Neural cell (in vitro differentiated cells): ENCODE results near the gene SEL1L2. TPM values are rescaled to one million over a fixed set of nuclear protein-coding genes. Genes with fewer than 3 reads are reported as not detected.

Experiments used
- H2AFZ ChIP-seq: fragments of 200-600, 300-800 bp; sonication (generic), shearing (Covaris generic); 2 replicates; pipeline ENCODE4 v1.6.0; 2014; ENCODE audit warnings: low read depth, mild to moderate bottlenecking, antibody characterized with exemption, low read length, moderate library complexity
- H3F3A ChIP-seq: fragments of 200-600 bp; shearing (Covaris generic); 2 replicates; pipeline ENCODE4 v1.6.1; 2016; ENCODE audit warnings: mild to moderate bottlenecking, moderate library complexity, mixed read lengths, antibody characterized with exemption, low read length; ENCODE audit not compliant: insufficient read depth, poor library complexity, severe bottlenecking
- H3K27ac ChIP-seq: fragments of 200-600, 300-800 bp; sonication (generic), shearing (Covaris generic); 2 replicates; pipeline ENCODE4 v1.5.1; 2014; ENCODE audit warnings: mild to moderate bottlenecking, low read length, moderate library complexity
- H3K27me3 ChIP-seq: fragments of 300-800, 200-600 bp; sonication (generic), shearing (Covaris generic); 2 replicates; pipeline ENCODE4 v1.6.0; 2014; ENCODE audit warnings: mild to moderate bottlenecking, low read depth, low read length, moderate library complexity; ENCODE audit not compliant: insufficient read depth
- H3K36me3 ChIP-seq: fragments of 300-800, 200-600 bp; sonication (generic), shearing (Covaris generic); 2 replicates; pipeline ENCODE4 v1.5.1; 2014; ENCODE audit warnings: mild to moderate bottlenecking, antibody characterized with exemption, low read length, moderate library complexity; ENCODE audit not compliant: insufficient read depth
- H3K4me2 ChIP-seq: fragments of 300-800, 200-600 bp; sonication (generic), shearing (Covaris generic); 2 replicates; pipeline ENCODE4 v1.6.0; 2014; ENCODE audit warnings: mild to moderate bottlenecking, low read length
- H3K4me3 ChIP-seq: fragments of 300-800, 200-600 bp; sonication (generic), shearing (Covaris generic); 2 replicates; pipeline ENCODE4 v1.5.1; 2014; ENCODE audit warnings: mild to moderate bottlenecking, low read length, moderate library complexity
- H3K79me2 ChIP-seq: fragments of 200-600 bp; shearing (Covaris generic); replicated peaks from 2 replicates; pipeline ENCODE4 v1.6.0; 2014; ENCODE audit warnings: mild to moderate bottlenecking, low read length, moderate library complexity; ENCODE audit not compliant: insufficient read depth
- H3K9ac ChIP-seq: fragments of 300-800, 200-600 bp; sonication (generic), shearing (Covaris generic); 2 replicates; pipeline ENCODE4 v1.6.1; 2016; ENCODE audit warnings: mild to moderate bottlenecking, low read length, mixed read lengths
- H3K9me2 ChIP-seq: fragments of 200-600 bp; shearing (Covaris generic); 2 replicates; pipeline ENCODE4 v1.6.1; 2016; ENCODE audit warnings: mild to moderate bottlenecking, low read length, mixed read lengths; ENCODE audit not compliant: insufficient read depth
- H3K9me3 ChIP-seq: fragments of 200-600, 300-800 bp; sonication (generic), shearing (Covaris generic); 2 replicates; pipeline ENCODE4 v1.6.1; 2016; ENCODE audit warnings: mild to moderate bottlenecking, mixed run types, low read length, moderate library complexity, mixed read lengths
- H4K20me1 ChIP-seq: fragments of 200-600 bp; shearing (Covaris generic); 2 replicates; pipeline ENCODE4 v1.6.1; 2016; ENCODE audit warnings: mild to moderate bottlenecking, mixed run types; ENCODE audit not compliant: insufficient read depth
- EP300 ChIP-seq: fragments of 450-650 bp; conservative IDR thresholded peaks from 2 replicates; pipeline ENCODE4 v1.6.1; 2014; ENCODE audit warnings: antibody characterized with exemption, mild to moderate bottlenecking, moderate library complexity; ENCODE audit not compliant: poor library complexity, severe bottlenecking
- EZH2 ChIP-seq: fragments of 200-600, 300-800 bp; shearing (Covaris generic), sonication (generic); IDR thresholded peaks from 2 replicates; pipeline ENCODE4 v1.6.1; 2014; ENCODE audit warnings: antibody characterized with exemption, low read length, borderline replicate concordance, mild to moderate bottlenecking; ENCODE audit not compliant: insufficient read depth, poor library complexity, severe bottlenecking
- MXI1 ChIP-seq: fragments of 450-650 bp; conservative IDR thresholded peaks from 2 replicates; pipeline ENCODE4 v1.6.1; 2014; ENCODE audit warnings: antibody characterized with exemption, mild to moderate bottlenecking; ENCODE audit not compliant: poor library complexity, severe bottlenecking
- POLR2AphosphoS5 ChIP-seq: IDR thresholded peaks from 2 replicates; pipeline ENCODE4 v1.6.1; 2012
- RAD21 ChIP-seq: fragments of 450-650 bp; conservative IDR thresholded peaks from 2 replicates; pipeline ENCODE4 v1.6.1; 2014; ENCODE audit warnings: antibody characterized with exemption, mild to moderate bottlenecking, moderate library complexity
- SMC3 ChIP-seq: fragments of 450-650 bp; conservative IDR thresholded peaks from 2 replicates; pipeline ENCODE4 v1.6.1; 2014; ENCODE audit warnings: antibody characterized with exemption, mild to moderate bottlenecking, moderate library complexity; ENCODE audit not compliant: poor library complexity
- TAF1 ChIP-seq: IDR thresholded peaks from 2 replicates; pipeline ENCODE4 v1.6.1; 2012; ENCODE audit warnings: low read depth
- polyA minus RNA-seq: library from RNA; depleted of rRNA, polyadenylated mRNA; stranded (reverse); fragments of >200 nt; gene quantifications from 2 replicates; pipeline ENCODE4 v1.2.3, GENCODE V29; 2014
- polyA plus RNA-seq: library from polyadenylated mRNA; depleted of rRNA; stranded (reverse); fragments of >200 nt; gene quantifications from 2 replicates; pipeline ENCODE4 v1.2.3, GENCODE V29; 2014
- TF ChIP-seq, protein P1 (sequence below): fragments of 450-650 bp; IDR thresholded peaks from 2 replicates; pipeline ENCODE4 v1.5.1; 2014; ENCODE audit warnings: antibody characterized with exemption, mild to moderate bottlenecking, moderate library complexity; ENCODE audit not compliant: poor library complexity, severe bottlenecking
- TF ChIP-seq, protein P2 (sequence below): IDR thresholded peaks from 2 replicates; pipeline ENCODE4 v1.6.1; 2012; ENCODE audit warnings: borderline replicate concordance

Gene SEL1L2, protein sequence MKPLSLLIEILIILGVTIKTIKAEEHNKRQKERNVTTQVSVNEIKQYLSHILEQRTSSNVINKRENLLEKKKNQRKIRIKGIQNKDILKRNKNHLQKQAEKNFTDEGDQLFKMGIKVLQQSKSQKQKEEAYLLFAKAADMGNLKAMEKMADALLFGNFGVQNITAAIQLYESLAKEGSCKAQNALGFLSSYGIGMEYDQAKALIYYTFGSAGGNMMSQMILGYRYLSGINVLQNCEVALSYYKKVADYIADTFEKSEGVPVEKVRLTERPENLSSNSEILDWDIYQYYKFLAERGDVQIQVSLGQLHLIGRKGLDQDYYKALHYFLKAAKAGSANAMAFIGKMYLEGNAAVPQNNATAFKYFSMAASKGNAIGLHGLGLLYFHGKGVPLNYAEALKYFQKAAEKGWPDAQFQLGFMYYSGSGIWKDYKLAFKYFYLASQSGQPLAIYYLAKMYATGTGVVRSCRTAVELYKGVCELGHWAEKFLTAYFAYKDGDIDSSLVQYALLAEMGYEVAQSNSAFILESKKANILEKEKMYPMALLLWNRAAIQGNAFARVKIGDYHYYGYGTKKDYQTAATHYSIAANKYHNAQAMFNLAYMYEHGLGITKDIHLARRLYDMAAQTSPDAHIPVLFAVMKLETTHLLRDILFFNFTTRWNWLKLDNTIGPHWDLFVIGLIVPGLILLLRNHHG
- not detected in 2 replicates for polyA plus RNA-seq
- polyA minus RNA-seq = 0.46 TPM in 1 of 2 replicates, not detected in the other

DNA sequence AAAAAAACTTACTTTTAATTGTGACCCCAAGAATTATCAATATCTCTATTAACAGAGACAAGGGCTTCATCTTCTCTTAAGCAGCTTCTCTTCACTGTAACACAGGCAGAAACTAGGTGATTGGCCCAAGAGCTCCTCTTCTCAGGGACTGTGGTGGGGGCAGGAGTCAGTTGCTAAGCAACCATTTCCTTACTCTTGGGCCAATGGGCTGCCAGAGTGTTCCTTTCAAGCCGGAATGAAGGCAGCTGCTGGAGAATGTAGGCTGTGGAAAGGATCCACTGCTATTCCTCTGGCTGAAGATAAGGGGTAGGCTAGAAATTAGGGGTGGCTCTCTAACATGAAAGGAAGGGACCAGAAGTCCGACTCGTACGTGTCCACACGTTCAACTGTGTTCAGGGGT lies at the start of gene SEL1L2:
Gene SEL1L2, minus strand, starts transcription at position 150 of the 400 bp plus-strand sequence. Its CDS starts 80 bp downstream, at position 70.
- H3K27ac ChIP-seq = peak within 1 kb of the TSS; percentile 32
- H3K9me2 ChIP-seq = no peaks in the 10 kb centered on the region
- no peaks in the 10 kb centered on the region for H4K20me1 ChIP-seq
- H3K9me3 ChIP-seq = peaks cover 7% of the 10 kb centered on the region
- no peak for TF ChIP-seq EP300
- no peak for TF ChIP-seq SMC3
- no peak for TF ChIP-seq RAD21
- no peak for TF ChIP-seq TAF1
- TF ChIP-seq, protein P1, sequence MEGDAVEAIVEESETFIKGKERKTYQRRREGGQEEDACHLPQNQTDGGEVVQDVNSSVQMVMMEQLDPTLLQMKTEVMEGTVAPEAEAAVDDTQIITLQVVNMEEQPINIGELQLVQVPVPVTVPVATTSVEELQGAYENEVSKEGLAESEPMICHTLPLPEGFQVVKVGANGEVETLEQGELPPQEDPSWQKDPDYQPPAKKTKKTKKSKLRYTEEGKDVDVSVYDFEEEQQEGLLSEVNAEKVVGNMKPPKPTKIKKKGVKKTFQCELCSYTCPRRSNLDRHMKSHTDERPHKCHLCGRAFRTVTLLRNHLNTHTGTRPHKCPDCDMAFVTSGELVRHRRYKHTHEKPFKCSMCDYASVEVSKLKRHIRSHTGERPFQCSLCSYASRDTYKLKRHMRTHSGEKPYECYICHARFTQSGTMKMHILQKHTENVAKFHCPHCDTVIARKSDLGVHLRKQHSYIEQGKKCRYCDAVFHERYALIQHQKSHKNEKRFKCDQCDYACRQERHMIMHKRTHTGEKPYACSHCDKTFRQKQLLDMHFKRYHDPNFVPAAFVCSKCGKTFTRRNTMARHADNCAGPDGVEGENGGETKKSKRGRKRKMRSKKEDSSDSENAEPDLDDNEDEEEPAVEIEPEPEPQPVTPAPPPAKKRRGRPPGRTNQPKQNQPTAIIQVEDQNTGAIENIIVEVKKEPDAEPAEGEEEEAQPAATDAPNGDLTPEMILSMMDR = no peak
- no peak for TF ChIP-seq MXI1
- no peak for TF ChIP-seq POLR2AphosphoS5
- TF ChIP-seq, protein P2, sequence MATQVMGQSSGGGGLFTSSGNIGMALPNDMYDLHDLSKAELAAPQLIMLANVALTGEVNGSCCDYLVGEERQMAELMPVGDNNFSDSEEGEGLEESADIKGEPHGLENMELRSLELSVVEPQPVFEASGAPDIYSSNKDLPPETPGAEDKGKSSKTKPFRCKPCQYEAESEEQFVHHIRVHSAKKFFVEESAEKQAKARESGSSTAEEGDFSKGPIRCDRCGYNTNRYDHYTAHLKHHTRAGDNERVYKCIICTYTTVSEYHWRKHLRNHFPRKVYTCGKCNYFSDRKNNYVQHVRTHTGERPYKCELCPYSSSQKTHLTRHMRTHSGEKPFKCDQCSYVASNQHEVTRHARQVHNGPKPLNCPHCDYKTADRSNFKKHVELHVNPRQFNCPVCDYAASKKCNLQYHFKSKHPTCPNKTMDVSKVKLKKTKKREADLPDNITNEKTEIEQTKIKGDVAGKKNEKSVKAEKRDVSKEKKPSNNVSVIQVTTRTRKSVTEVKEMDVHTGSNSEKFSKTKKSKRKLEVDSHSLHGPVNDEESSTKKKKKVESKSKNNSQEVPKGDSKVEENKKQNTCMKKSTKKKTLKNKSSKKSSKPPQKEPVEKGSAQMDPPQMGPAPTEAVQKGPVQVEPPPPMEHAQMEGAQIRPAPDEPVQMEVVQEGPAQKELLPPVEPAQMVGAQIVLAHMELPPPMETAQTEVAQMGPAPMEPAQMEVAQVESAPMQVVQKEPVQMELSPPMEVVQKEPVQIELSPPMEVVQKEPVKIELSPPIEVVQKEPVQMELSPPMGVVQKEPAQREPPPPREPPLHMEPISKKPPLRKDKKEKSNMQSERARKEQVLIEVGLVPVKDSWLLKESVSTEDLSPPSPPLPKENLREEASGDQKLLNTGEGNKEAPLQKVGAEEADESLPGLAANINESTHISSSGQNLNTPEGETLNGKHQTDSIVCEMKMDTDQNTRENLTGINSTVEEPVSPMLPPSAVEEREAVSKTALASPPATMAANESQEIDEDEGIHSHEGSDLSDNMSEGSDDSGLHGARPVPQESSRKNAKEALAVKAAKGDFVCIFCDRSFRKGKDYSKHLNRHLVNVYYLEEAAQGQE = no peak
- TF ChIP-seq EZH2 = no peak
- no peak within 1 kb of the TSS for H2AFZ ChIP-seq
- no peak within 1 kb of the TSS for H3K9ac ChIP-seq
- no peaks in the 10 kb centered on the region for H3K79me2 ChIP-seq
- H3F3A ChIP-seq = no peaks in the 10 kb centered on the region
- no peak within 1 kb of the TSS for H3K4me3 ChIP-seq
- H3K27me3 ChIP-seq = no peaks in the 10 kb centered on the region
- no peaks in the 10 kb centered on the region for H3K36me3 ChIP-seq
- H3K4me2 ChIP-seq = no peak within 1 kb of the TSS

DNA sequence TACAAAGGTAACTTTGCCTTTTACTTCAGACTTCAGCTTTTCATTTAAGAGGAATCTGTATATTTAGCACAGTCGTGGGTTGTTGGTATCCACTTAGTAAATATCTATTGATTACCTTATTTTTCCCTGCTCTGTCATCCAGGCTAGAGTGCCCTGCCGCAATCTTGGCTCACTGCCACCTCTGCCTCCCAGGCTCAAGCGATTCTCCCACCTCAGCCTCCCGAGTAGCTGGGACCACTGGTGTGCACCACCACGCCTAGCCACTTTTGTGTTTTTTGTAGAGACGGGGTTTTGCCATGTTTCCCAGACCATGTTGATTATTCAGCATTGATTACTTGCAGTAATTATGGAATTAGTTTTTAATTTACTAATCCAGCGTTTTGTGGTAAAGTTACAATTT lies 46.2 kb upstream of the SEL1L2 start:
- H2AFZ ChIP-seq = no peak overlapping the region
- H3K4me3 ChIP-seq = no peak overlapping the region
- no peaks in the 10 kb centered on the region for H3K9me2 ChIP-seq
- H3F3A ChIP-seq = no peaks in the 10 kb centered on the region
- no peaks in the 10 kb centered on the region for H4K20me1 ChIP-seq
- H3K27ac ChIP-seq = no peak overlapping the region
- H3K9ac ChIP-seq = no peak overlapping the region
- TF ChIP-seq RAD21 (no peak), TAF1 (no peak), EZH2 (no peak), SMC3 (no peak), EP300 (no peak), MXI1 (no peak), POLR2AphosphoS5 (no peak)
- TF ChIP-seq, protein P1 = no peak
- TF ChIP-seq, protein P2 = no peak
- no peak overlapping the region for H3K4me2 ChIP-seq
- H3K27me3 ChIP-seq = no peaks in the 10 kb centered on the region
- H3K79me2 ChIP-seq = no peaks in the 10 kb centered on the region
- no peaks in the 10 kb centered on the region for H3K9me3 ChIP-seq
- no peaks in the 10 kb centered on the region for H3K36me3 ChIP-seq
